ENCODE results near the gene SGTA. TPM values are rescaled to one million over a fixed set of nuclear protein-coding genes. Genes with fewer than 3 reads are reported as not detected.

Gene SGTA
- total and polyA plus RNA-seq, 2 of the 13 experiments (the other 11 are each of a cell fraction or from before 2014, with no cell fraction given), result 43.9 to 47.4 TPM

DNA sequence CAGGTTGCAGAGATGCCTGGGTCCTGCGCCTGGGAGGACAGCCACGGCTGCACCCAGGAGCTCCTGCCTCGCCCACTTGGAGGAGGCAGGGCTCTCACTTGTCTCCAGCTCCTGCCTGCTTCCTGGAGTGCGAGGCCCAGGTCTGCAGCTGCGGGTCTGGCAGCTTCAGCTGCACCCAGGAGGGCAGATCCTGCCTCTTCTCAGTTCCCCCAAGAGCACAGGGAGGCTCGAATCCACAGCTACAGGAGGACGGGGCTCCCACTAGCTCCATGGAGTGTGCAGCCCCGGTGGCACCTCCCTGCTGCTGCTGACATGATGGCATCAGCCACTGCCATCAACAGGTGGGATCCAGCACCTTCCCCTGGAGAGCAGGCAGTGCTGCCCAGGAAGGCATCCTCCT is 41.1 kb upstream of the SGTA start:
- ATAC-seq (no peak), FAIRE-seq (no peak), DNase-seq (ENCODE audit: low spot score) (no peak)
- intact Hi-C loops (cut with micrococcal nuclease; ENCODE audit: unreplicated experiment) (no loop called here), in situ Hi-C loops (cut with HindIII; ENCODE audit: extremely low pct_ligation_motif_present, low pct_unique_long_range_greater_than_20kb) (no loop called here)
- TF ChIP-seq ZFX (CRISPR knock-in tag; IDR thresholded peaks at IDR 0.05; ENCODE audit: low read depth), result no peak
- TF ChIP-seq, protein P1, sequence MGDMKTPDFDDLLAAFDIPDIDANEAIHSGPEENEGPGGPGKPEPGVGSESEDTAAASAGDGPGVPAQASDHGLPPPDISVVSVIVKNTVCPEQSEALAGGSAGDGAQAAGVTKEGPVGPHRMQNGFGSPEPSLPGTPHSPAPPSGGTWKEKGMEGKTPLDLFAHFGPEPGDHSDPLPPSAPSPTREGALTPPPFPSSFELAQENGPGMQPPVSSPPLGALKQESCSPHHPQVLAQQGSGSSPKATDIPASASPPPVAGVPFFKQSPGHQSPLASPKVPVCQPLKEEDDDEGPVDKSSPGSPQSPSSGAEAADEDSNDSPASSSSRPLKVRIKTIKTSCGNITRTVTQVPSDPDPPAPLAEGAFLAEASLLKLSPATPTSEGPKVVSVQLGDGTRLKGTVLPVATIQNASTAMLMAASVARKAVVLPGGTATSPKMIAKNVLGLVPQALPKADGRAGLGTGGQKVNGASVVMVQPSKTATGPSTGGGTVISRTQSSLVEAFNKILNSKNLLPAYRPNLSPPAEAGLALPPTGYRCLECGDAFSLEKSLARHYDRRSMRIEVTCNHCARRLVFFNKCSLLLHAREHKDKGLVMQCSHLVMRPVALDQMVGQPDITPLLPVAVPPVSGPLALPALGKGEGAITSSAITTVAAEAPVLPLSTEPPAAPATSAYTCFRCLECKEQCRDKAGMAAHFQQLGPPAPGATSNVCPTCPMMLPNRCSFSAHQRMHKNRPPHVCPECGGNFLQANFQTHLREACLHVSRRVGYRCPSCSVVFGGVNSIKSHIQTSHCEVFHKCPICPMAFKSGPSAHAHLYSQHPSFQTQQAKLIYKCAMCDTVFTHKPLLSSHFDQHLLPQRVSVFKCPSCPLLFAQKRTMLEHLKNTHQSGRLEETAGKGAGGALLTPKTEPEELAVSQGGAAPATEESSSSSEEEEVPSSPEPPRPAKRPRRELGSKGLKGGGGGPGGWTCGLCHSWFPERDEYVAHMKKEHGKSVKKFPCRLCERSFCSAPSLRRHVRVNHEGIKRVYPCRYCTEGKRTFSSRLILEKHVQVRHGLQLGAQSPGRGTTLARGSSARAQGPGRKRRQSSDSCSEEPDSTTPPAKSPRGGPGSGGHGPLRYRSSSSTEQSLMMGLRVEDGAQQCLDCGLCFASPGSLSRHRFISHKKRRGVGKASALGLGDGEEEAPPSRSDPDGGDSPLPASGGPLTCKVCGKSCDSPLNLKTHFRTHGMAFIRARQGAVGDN (CRISPR knock-in tag; IDR thresholded peaks at IDR 0.05), result peak; percentile 20; the same call in 1 of the 2 replicates
- Histone ChIP-seq H3K9me3 (ENCODE audit: low read length) (no peaks in the 10 kb centered on the region), H3K79me2 (ENCODE audit: insufficient read depth, low read length) (no peaks in the 10 kb centered on the region), H3K27ac (ENCODE audit: extremely low read length, insufficient read depth, low read length) (no peak overlapping the region), H3K4me2 (ENCODE audit: low read depth, low read length) (no peak overlapping the region), H3K36me3 (replicated peaks in 1 of 2; ENCODE audit: control insufficient read depth in 1 of 2, insufficient read depth in 2 of 2, low read length in 2 of 2) (no peaks in the 10 kb centered on the region; a peak in 1 of 5 replicates), H2AFZ (ENCODE audit: low read length) (no peak overlapping the region), H3K4me1 (ENCODE audit: insufficient read depth, low read length) (peaks cover 8% of the 10 kb centered on the region), H4K20me1 (ENCODE audit: insufficient read depth, low read length) (no peaks in the 10 kb centered on the region), H3K27me3 (ENCODE audit: control insufficient read depth in 1 of 2, insufficient read depth in 2 of 2, low read length in 2 of 2) (no peaks in the 10 kb centered on the region), H3K4me3 (replicated peaks in 1 of 3; ENCODE audit: insufficient read depth in 1 of 3, low read depth in 2 of 3, low read length in 3 of 3) (no peak overlapping the region), H3K9ac (ENCODE audit: insufficient read depth, low read depth, low read length) (no peak overlapping the region)
- ChIA-PET POLR2A (interaction anchor here (0.8 to 3.4 kb wide), 3 partner anchors 13 to 43 kb away, joined by 3 to 9 read pairs (median 3); partner anchors contain the start of genes ZNF555 and ZNF556), CTCF (ENCODE audit: low intra/inter-chr PET ratio, low total read pairs) (no interaction called here)
- 92% methylated on average over 2 of the region's 8 CpGs for WGBS (ENCODE audit: low lambda C conversion rate)
- no TSS peak for BruUV-seq (replicated peaks)

DNA sequence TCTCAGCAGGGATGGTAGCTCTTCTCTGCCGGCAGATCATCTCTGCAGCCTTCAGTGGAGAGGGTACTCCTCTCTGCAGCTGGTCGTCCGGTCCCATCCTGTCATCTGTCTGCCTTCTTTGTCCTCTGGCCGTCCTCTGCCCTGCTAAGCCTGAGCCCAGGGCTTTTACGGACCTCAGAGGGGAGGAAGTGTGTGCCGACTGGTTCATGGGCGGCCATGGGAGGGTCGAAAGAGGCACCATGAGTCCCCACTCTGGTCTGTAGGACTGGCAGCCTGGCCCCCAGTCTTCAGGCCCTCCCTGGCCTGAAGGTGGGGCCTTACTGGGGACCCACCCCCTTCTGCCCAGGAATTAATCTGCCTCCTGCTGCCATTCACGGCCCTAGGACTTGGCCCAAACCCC is 40.6 kb upstream of the SGTA start:
- Histone ChIP-seq H3K9ac (ENCODE audit: insufficient read depth, low read depth, low read length) (no peak overlapping the region), H3K27me3 (ENCODE audit: control insufficient read depth in 1 of 2, insufficient read depth in 2 of 2, low read length in 2 of 2) (no peaks in the 10 kb centered on the region), H3K4me1 (ENCODE audit: insufficient read depth, low read length) (peaks cover 8% of the 10 kb centered on the region), H3K27ac (ENCODE audit: extremely low read length, insufficient read depth, low read length) (no peak overlapping the region), H3K79me2 (ENCODE audit: insufficient read depth, low read length) (no peaks in the 10 kb centered on the region), H3K4me3 (replicated peaks in 1 of 3; ENCODE audit: insufficient read depth in 1 of 3, low read depth in 2 of 3, low read length in 3 of 3) (no peak overlapping the region), H3K4me2 (ENCODE audit: low read depth, low read length) (no peak overlapping the region), H4K20me1 (ENCODE audit: insufficient read depth, low read length) (no peaks in the 10 kb centered on the region), H3K9me3 (ENCODE audit: low read length) (no peaks in the 10 kb centered on the region), H2AFZ (ENCODE audit: low read length) (no peak overlapping the region), H3K36me3 (replicated peaks in 1 of 2; ENCODE audit: control insufficient read depth in 1 of 2, insufficient read depth in 2 of 2, low read length in 2 of 2) (no peaks in the 10 kb centered on the region; a peak in 1 of 5 replicates)
- ChIA-PET CTCF (ENCODE audit: low intra/inter-chr PET ratio, low total read pairs) (no interaction called here), POLR2A (interaction anchor here (0.8 to 3.4 kb wide), 4 partner anchors 14 to 43 kb away, joined by 3 to 9 read pairs (median 4); partner anchors contain the start of gene ZNF556)
- ATAC-seq (no peak), FAIRE-seq (no peak), DNase-seq (ENCODE audit: low spot score) (no peak)
- BruUV-seq (replicated peaks), result no TSS peak
- 95% methylated on average over 4 of the region's 9 CpGs for WGBS (ENCODE audit: low lambda C conversion rate)
- in situ Hi-C loops (cut with HindIII; ENCODE audit: extremely low pct_ligation_motif_present, low pct_unique_long_range_greater_than_20kb), result no loop called here
- intact Hi-C loops (cut with micrococcal nuclease; ENCODE audit: unreplicated experiment), result no loop called here
- no peak for TF ChIP-seq ZNF337 (CRISPR knock-in tag; IDR thresholded peaks at IDR 0.05; ENCODE audit: borderline replicate concordance, low read depth)
- TF ChIP-seq DMAP1 (CRISPR knock-in tag; IDR thresholded peaks at IDR 0.05), result no peak
- TF ChIP-seq CEBPG (CRISPR knock-in tag; IDR thresholded peaks at IDR 0.05), result no peak
- TF ChIP-seq ZNF350 (CRISPR knock-in tag; IDR thresholded peaks at IDR 0.05; ENCODE audit: borderline replicate concordance, low read depth), result no peak
- TF ChIP-seq ZSCAN9 (CRISPR knock-in tag; IDR thresholded peaks at IDR 0.05; ENCODE audit: borderline replicate concordance), result no peak
- no peak for TF ChIP-seq ZNF232 (CRISPR knock-in tag; IDR thresholded peaks at IDR 0.05; ENCODE audit: borderline replicate concordance)
- no peak for TF ChIP-seq IRX3 (CRISPR knock-in tag; IDR thresholded peaks at IDR 0.05; ENCODE audit: borderline replicate concordance, low read depth)
- no peak for TF ChIP-seq ZC3H13 (CRISPR knock-in tag; IDR thresholded peaks at IDR 0.05)
- TF ChIP-seq ZNF761 (CRISPR knock-in tag; conservative IDR thresholded peaks at IDR 0.05), result no peak

All from HepG2 (cell line).